HG02642 (cell line): ENCODE data around the gene TSPAN17.
"Not testable (repeated sequence)": the region's sequence is repeated elsewhere in the genome, so short reads cannot be mapped to it uniquely, and the experiment has no call there.

Experiments used
- ATAC-seq: cut with Tn5 transposase; IDR thresholded peaks from one replicate; pipeline ENCODE4 v1.9.1; 2021; ENCODE audit warnings: mild to moderate bottlenecking; ENCODE audit not compliant: unreplicated experiment, poor library complexity

Gene TSPAN17

GRCh38 chr5:176699446-176699845 is 52.2 kb downstream of the TSPAN17 start:
- not testable (repeated sequence) for ATAC-seq

- no peak for ATAC-seq
Measured at GRCh38 chr5:176700239-176700847, 53.1 kb downstream of the TSPAN17 start.

GRCh38 chr5:176702671-176703641 is 55.7 kb downstream of the TSPAN17 start:
- no peak for ATAC-seq

- ATAC-seq, result no peak
Measured at GRCh38 chr5:176703857-176704256, 56.6 kb downstream of the TSPAN17 start.

- no peak for ATAC-seq
Measured at GRCh38 chr5:176704355-176704754, 57.1 kb downstream of the TSPAN17 start.

GRCh38 chr5:176704817-176705216 is 57.5 kb downstream of the TSPAN17 start:
- ATAC-seq, result no peak
